SK-N-SH treated with all-trans-retinoic acid at 6 μM for 48 hours (cell line): Measurements from ENCODE around the gene KRTAP2-1.

Experiments
- ISL1 ChIP-seq: fragments of 250-450 bp; sonication (Bioruptor Pico); IDR thresholded peaks from 2 replicates; pipeline ENCODE4 v2.1.2; 2022; ENCODE audit warnings: mild to moderate bottlenecking, moderate library complexity
- OSR1 ChIP-seq: fragments of 250-450 bp; sonication (Bioruptor Pico); IDR thresholded peaks from 2 replicates; pipeline ENCODE4 v1.8.0; 2022; ENCODE audit warnings: moderate library complexity, mild to moderate bottlenecking, inconsistent platforms
- PPARA ChIP-seq: fragments of 250-450 bp; sonication (Bioruptor Pico); IDR thresholded peaks from 2 replicates; pipeline ENCODE4 v1.5.0; 2020; ENCODE audit warnings: mild to moderate bottlenecking, borderline replicate concordance
- TF ChIP-seq, protein P1 (sequence below): fragments of 250-450 bp; sonication (Bioruptor Pico); IDR thresholded peaks from 2 replicates; pipeline ENCODE4 v1.8.0; 2020; ENCODE audit warnings: mild to moderate bottlenecking, moderate library complexity, borderline replicate concordance

- TF ChIP-seq OSR1 (CRISPR knock-in tag): no peak
- no peak for TF ChIP-seq ISL1 (CRISPR knock-in tag)
- no peak for TF ChIP-seq PPARA (CRISPR knock-in tag)
- TF ChIP-seq, protein P1, sequence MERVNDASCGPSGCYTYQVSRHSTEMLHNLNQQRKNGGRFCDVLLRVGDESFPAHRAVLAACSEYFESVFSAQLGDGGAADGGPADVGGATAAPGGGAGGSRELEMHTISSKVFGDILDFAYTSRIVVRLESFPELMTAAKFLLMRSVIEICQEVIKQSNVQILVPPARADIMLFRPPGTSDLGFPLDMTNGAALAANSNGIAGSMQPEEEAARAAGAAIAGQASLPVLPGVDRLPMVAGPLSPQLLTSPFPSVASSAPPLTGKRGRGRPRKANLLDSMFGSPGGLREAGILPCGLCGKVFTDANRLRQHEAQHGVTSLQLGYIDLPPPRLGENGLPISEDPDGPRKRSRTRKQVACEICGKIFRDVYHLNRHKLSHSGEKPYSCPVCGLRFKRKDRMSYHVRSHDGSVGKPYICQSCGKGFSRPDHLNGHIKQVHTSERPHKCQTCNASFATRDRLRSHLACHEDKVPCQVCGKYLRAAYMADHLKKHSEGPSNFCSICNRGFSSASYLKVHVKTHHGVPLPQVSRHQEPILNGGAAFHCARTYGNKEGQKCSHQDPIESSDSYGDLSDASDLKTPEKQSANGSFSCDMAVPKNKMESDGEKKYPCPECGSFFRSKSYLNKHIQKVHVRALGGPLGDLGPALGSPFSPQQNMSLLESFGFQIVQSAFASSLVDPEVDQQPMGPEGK: no peak
Observed at GRCh38 chr17:41076788-41077187, 29.7 kb upstream of the KRTAP2-1 start.
